Measurements from ENCODE around the gene SIN3A. TPM values are rescaled to one million over a fixed set of nuclear protein-coding genes. Genes with fewer than 3 reads are reported as not detected.

The SIN3A gene
- total and polyA plus RNA-seq, 2 of the 8 experiments (the other 6 are each of a cell fraction or from before 2014, with no cell fraction given): 69.5 to 109 TPM

DNA sequence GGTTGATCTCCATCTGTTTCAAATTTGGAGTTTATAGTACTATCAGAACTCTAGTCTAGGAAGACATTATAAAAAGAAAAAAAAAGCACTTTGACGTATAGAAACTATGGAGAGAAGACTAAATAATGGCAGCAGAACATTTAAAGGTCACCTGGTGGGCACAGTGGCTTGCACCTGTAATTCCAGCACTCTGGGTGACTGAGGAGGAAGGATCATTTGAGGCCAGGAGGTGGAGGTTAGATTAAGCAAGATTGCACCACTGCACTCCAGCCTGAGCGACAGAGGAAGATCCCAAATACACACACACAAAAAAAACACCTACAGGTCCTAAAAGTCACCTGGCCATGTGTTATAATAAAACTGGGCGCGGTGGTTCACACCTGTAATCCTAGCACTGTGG, 13.8 kb downstream of the SIN3A start:
- Histone ChIP-seq H3K79me1 (ENCODE audit: low read depth, low read length) (peaks cover 10% of the 10 kb centered on the region), H2BK20ac (ENCODE audit: low read length) (no peak overlapping the region), H2AK5ac (ENCODE audit: low read depth, low read length) (no peak overlapping the region), H3K18ac (ENCODE audit: extremely low read depth, low read length) (no peak overlapping the region), H3K4me3 (ENCODE audit: extremely low read depth in 1 of 4, insufficient read depth in 2 of 4, low read depth in 3 of 4, low read length in 4 of 4) (no peak overlapping the region), H3K4me1 (replicated peaks in 1 of 4; ENCODE audit: control insufficient read depth in 3 of 4, insufficient read depth in 4 of 4, low read length in 3 of 4) (no peaks in the 10 kb centered on the region), H3K9ac (replicated peaks in 1 of 4; ENCODE audit: extremely low read depth in 1 of 4, low read depth in 3 of 4, low read length in 3 of 4) (no peak overlapping the region), H2BK12ac (ENCODE audit: low read depth, low read length) (no peak overlapping the region), H4K8ac (ENCODE audit: extremely low read depth, insufficient read depth, low read length) (no peak overlapping the region), H3K4me2 (ENCODE audit: insufficient read depth in 1 of 2, low read depth in 2 of 2, low read length in 2 of 2) (no peak overlapping the region), H4K20me1 (replicated peaks in 1 of 2; ENCODE audit: control insufficient read depth in 1 of 2, insufficient read depth in 2 of 2, low read length in 2 of 2) (peaks cover 3 to 4% of the 10 kb centered on the region in 2 experiments), H2BK15ac (ENCODE audit: low read length) (no peak overlapping the region), H4K5ac (ENCODE audit: insufficient read length, low read depth, low read length) (no peak overlapping the region), H3K4ac (replicated peaks; ENCODE audit: insufficient read length, low read depth, low read length) (no peak overlapping the region), H2BK5ac (ENCODE audit: low read depth, low read length) (no peak overlapping the region), H3K23me2 (ENCODE audit: low read depth, low read length) (no peaks in the 10 kb centered on the region), H3K27ac (ENCODE audit: low read depth, low read length) (no peak overlapping the region), H3K14ac (ENCODE audit: insufficient read length) (no peak overlapping the region), H2BK120ac (replicated peaks; ENCODE audit: low read depth, low read length) (no peak overlapping the region), H3K56ac (replicated peaks; ENCODE audit: insufficient read length, low read depth, low read length) (no peak overlapping the region), H3K9me3 (ENCODE audit: insufficient read depth in 2 of 2, low read depth in 1 of 2, low read length in 1 of 2) (no peaks in the 10 kb centered on the region), H3K36me3 (ENCODE audit: control insufficient read depth in 2 of 4, insufficient read depth in 4 of 4, low read length in 3 of 4) (peaks cover 0 to 10% (median 3%) of the 10 kb centered on the region in 4 experiments; a peak in 4 of 8 replicates), H3K27me3 (replicated peaks in 1 of 4; ENCODE audit: control insufficient read depth in 3 of 4, extremely low read depth in 1 of 4, insufficient read depth in 3 of 4, low read length in 3 of 4) (no peaks in the 10 kb centered on the region), H2AFZ (ENCODE audit: low read length) (no peak overlapping the region), H3K79me2 (ENCODE audit: control insufficient read depth in 1 of 2, insufficient read depth in 2 of 2, low read length in 2 of 2) (peaks cover 15 to 93% of the 10 kb centered on the region in 2 experiments), H3K23ac (ENCODE audit: insufficient read length) (no peak overlapping the region), H4K91ac (replicated peaks; ENCODE audit: insufficient read length, low read length) (no peak overlapping the region)
- DNase-seq (ENCODE audit: low read depth in 1 of 2, low spot score in 2 of 2) (no peak), FAIRE-seq (no peak)
- TF ChIP-seq MAFK (IDR thresholded peaks at IDR 0.05; ENCODE audit: low read depth, low read length) (no peak), NRF1 (IDR thresholded peaks at IDR 0.05; ENCODE audit: low read depth, low read length) (no peak), MAX (IDR thresholded peaks at IDR 0.05) (no peak), EP300 (IDR thresholded peaks at IDR 0.05; ENCODE audit: borderline replicate concordance in 1 of 2, low read depth in 2 of 2, low read length in 2 of 2) (no peak), CBX5 (IDR thresholded peaks at IDR 0.05; ENCODE audit: low read depth, low read length) (no peak), POU5F1 (IDR thresholded peaks at IDR 0.05; ENCODE audit: low read depth, low read length) (no peak)
- TF ChIP-seq, protein P1, sequence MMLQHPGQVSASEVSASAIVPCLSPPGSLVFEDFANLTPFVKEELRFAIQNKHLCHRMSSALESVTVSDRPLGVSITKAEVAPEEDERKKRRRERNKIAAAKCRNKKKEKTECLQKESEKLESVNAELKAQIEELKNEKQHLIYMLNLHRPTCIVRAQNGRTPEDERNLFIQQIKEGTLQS (IDR thresholded peaks at IDR 0.05; ENCODE audit: insufficient read depth, low read depth, low read length): no peak
- POLR2A ChIA-PET (ENCODE audit: partially characterized antibody): interaction anchor here (1.2 kb wide), 1 partner anchor 40 kb away, joined by 4 read pairs; no protein-coding TSS in a partner anchor
- WGBS, 2 experiments (ENCODE audit: extremely low coverage in 1 of 2, insufficient coverage in 1 of 2, insufficient read length in 1 of 2, insufficient replicate concordance in 2 of 2, low coverage in 1 of 2, low lambda C conversion rate in 2 of 2, missing lambda C conversion rate in 1 of 2): 87% methylated on average over 4 of the region's 4 CpGs; no CpG with 5 or more reads in 1 of the 2 experiments
- CTCF ChIA-PET (ENCODE audit: partially characterized antibody): no interaction called here

Measured in H1 (cell line).